RWPE1 (cell line): ENCODE results near the gene GALNT2.

Experiments
- CTCF ChIA-PET: fragments of 350-600 bp; sonication (Branson Sonifier 250); formaldehyde crosslinking; extraction: SDS; loops from one replicate; lab custom pipeline; 2021; lab: Yijun Ruan, JAX
- POLR2A ChIA-PET: fragments of 400-600 bp; formaldehyde crosslinking; extraction: SDS; loops from one replicate; lab custom pipeline; 2020; ENCODE audit warnings: antibody characterized with exemption; ENCODE audit not compliant: low non-redundant PET; lab: Yijun Ruan, JAX
- DNase-seq: peaks from one replicate; pipeline ENCODE4 v3.0.0; 2012; ENCODE audit warnings: low spot score
- H3K27ac ChIP-seq: fragments of 450-650 bp; 2 replicates; pipeline ENCODE4 v1.5.1; 2017
- TF ChIP-seq, protein P1 (sequence below): fragments of 450-650 bp; conservative IDR thresholded peaks from 2 replicates; pipeline ENCODE4 v1.5.1; 2017; ENCODE audit warnings: low read depth, mild to moderate bottlenecking

The GALNT2 gene

GRCh38 chr1:230126529-230127104 is 59.6 kb downstream of the GALNT2 start:
- DNase-seq, result no peak
- TF ChIP-seq, protein P1, sequence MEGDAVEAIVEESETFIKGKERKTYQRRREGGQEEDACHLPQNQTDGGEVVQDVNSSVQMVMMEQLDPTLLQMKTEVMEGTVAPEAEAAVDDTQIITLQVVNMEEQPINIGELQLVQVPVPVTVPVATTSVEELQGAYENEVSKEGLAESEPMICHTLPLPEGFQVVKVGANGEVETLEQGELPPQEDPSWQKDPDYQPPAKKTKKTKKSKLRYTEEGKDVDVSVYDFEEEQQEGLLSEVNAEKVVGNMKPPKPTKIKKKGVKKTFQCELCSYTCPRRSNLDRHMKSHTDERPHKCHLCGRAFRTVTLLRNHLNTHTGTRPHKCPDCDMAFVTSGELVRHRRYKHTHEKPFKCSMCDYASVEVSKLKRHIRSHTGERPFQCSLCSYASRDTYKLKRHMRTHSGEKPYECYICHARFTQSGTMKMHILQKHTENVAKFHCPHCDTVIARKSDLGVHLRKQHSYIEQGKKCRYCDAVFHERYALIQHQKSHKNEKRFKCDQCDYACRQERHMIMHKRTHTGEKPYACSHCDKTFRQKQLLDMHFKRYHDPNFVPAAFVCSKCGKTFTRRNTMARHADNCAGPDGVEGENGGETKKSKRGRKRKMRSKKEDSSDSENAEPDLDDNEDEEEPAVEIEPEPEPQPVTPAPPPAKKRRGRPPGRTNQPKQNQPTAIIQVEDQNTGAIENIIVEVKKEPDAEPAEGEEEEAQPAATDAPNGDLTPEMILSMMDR, result no peak
- CTCF ChIA-PET, result interaction anchor here (0.7 kb wide), 1 partner anchor 329 kb away, joined by 6 read pairs; no protein-coding TSS in a partner anchor
- peak overlapping the region; percentile 69 for H3K27ac ChIP-seq
- POLR2A ChIA-PET, result no interaction called here

DNA sequence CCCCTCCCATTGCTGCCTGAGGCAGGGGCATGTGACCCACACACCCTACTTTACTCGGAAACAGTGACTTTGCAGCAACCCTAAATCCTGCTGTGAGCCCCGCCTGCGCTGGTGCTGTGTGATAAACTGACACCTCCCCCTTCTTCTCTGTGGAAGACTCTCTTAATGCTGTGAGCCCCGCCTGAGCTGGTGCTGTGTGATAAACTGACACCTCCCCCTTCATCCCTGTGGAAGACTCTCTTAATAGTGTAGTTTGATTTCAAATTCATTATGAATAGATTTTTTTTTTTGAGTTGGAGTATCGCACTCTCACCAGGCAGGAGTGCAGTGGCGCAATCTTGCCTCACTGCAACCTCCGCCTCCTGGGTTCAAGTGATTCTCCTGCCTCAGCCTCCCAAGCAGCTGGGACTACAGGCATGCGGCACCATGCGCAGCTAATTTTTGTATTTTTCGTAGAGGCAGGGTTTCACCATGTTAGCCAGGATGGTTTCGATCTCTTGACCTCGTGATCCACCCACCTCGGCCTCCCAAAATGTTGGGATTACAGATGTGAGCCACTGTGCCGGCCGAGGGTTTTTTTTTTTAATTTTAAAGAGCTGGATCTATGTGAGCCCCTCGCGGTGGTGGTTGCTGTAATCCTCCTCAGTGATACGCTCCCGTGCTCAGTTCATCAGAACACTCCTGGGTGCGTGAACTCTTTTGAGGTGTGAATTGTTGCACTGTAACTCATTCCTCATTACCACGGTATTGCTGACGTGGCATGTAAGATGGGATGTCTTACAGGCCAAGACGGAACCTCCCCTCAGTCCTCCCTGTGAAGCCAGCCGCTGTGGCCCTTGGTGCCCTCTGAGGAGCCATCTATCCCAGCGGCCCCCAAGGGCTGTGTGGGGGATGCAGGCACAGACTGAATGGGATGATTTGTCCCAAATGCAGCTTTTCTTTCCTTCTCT is 60.3 kb downstream of the GALNT2 start:
- TF ChIP-seq, protein P1, result no peak
- H3K27ac ChIP-seq, result peak overlapping the region; percentile 69
- CTCF ChIA-PET, result interaction anchor here (0.7 kb wide), 1 partner anchor 330 kb away, joined by 6 read pairs; no protein-coding TSS in a partner anchor
- DNase-seq, result no peak
- POLR2A ChIA-PET, result no interaction called here

GRCh38 chr1:230128569-230129285 is 61.7 kb downstream of the GALNT2 start:
- ChIA-PET CTCF (no interaction called here), POLR2A (no interaction called here)
- DNase-seq, result no peak
- 0 out of 2 replicates have a peak overlapping the region, but pooled peaks have one; percentile 15 for H3K27ac ChIP-seq
- TF ChIP-seq, protein P1, result no peak

- CTCF ChIA-PET, result no interaction called here
- POLR2A ChIA-PET, result no interaction called here
- no peak for DNase-seq
- H3K27ac ChIP-seq, result no peak overlapping the region
- TF ChIP-seq, protein P1, result no peak
Observed at GRCh38 chr1:230129341-230129740, 62.3 kb downstream of the GALNT2 start.

- no peak overlapping the region for H3K27ac ChIP-seq
- POLR2A ChIA-PET, result no interaction called here
- no peak for DNase-seq
- CTCF ChIA-PET, result interaction anchor here (1.0 kb wide), 1 partner anchor 26 kb away, joined by 5 read pairs; no protein-coding TSS in a partner anchor
- TF ChIP-seq, protein P1, result no peak
Observed at GRCh38 chr1:230130172-230130944, 63.3 kb downstream of the GALNT2 start.
